GM13976 (cell line): ENCODE results near the gene CMKLR1.

Experiments
- DNase-seq: peaks from one replicate; pipeline ENCODE4 v3.0.0; 2012; ENCODE audit warnings: low spot score
- in situ Hi-C: fragments of 300-500 bp; cut with MboI; formaldehyde crosslinking; loops from one replicate; pipeline ENCODE4 v1.12.0; 2022; ENCODE audit warnings: low sequenced_read_pairs, mixed read lengths, inconsistent platforms; ENCODE audit not compliant: unreplicated experiment
- TF ChIP-seq, protein P1 (sequence below): IDR thresholded peaks from 2 replicates; pipeline ENCODE4 v1.5.1; 2012; ENCODE audit warnings: borderline replicate concordance, mild to moderate bottlenecking; ENCODE audit not compliant: insufficient read depth; ENCODE audit errors: extremely low read depth, missing control alignments, control extremely low read depth

The CMKLR1 gene

DNA sequence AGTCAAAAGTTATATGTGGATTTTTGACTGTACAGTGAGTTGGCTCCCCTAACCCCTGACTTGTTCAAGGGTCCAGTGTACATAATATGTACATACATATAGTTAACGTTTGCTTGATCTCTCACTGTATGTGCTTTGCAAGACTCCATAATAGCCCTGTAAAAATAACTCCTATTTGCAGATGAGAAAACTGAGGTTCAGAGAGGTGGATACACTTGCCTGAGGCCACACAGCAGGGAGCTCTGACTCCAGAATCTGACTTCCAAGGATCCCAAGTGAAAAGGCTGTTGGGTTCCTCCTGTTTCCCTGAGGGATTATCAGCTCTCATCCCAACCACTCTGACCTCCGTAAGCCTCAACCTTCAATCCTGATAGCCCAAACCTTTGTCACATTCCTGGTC lies 41.7 kb downstream of the CMKLR1 start:
- TF ChIP-seq, protein P1, sequence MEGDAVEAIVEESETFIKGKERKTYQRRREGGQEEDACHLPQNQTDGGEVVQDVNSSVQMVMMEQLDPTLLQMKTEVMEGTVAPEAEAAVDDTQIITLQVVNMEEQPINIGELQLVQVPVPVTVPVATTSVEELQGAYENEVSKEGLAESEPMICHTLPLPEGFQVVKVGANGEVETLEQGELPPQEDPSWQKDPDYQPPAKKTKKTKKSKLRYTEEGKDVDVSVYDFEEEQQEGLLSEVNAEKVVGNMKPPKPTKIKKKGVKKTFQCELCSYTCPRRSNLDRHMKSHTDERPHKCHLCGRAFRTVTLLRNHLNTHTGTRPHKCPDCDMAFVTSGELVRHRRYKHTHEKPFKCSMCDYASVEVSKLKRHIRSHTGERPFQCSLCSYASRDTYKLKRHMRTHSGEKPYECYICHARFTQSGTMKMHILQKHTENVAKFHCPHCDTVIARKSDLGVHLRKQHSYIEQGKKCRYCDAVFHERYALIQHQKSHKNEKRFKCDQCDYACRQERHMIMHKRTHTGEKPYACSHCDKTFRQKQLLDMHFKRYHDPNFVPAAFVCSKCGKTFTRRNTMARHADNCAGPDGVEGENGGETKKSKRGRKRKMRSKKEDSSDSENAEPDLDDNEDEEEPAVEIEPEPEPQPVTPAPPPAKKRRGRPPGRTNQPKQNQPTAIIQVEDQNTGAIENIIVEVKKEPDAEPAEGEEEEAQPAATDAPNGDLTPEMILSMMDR: no peak
- DNase-seq: no peak

DNA sequence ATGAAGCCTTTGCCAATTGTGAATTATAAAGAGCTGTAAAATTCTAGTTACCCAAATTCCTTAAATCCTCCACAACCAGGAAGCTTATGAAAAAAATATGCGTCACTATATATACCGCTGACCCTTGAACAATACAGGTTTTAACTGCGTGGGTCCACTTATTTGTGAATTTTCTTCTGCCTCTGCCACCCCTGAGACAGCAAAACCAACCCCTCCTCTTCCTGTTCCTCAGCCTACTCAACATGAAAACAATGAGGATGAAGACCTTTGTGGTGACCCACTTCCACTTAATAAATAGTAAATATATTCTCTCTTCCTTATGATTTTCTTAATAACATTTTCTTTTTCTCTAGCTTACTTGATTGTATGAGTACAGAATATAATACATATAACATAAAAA lies 42.2 kb downstream of the CMKLR1 start:
- TF ChIP-seq, protein P1: no peak
- in situ Hi-C loops: no loop called here
- DNase-seq: no peak

More for the DNA sequence above, 41.7 kb downstream of the CMKLR1 start:
- in situ Hi-C loops: no loop called here

DNA sequence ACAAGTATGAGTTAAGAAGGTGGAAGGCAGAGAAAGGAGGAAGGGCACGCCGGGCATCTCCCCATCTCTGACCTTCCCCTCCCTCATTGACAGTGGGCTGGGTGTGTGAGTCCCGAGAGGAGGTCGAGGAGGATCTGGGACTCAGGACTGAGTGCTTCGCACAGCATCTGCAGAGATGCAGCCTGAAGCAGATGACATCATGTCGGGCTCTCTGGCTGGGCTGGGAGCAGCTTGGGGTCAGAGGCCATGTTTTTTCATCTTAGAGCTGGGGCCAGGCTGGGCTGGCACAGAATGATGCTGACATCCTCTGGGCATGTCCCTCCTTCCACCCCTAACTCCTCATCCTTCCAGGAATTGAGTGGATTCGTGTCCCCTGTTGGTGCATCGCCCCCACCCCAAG lies 43.5 kb downstream of the CMKLR1 start:
- in situ Hi-C loops: no loop called here
- TF ChIP-seq, protein P1: no peak
- DNase-seq: no peak

DNA sequence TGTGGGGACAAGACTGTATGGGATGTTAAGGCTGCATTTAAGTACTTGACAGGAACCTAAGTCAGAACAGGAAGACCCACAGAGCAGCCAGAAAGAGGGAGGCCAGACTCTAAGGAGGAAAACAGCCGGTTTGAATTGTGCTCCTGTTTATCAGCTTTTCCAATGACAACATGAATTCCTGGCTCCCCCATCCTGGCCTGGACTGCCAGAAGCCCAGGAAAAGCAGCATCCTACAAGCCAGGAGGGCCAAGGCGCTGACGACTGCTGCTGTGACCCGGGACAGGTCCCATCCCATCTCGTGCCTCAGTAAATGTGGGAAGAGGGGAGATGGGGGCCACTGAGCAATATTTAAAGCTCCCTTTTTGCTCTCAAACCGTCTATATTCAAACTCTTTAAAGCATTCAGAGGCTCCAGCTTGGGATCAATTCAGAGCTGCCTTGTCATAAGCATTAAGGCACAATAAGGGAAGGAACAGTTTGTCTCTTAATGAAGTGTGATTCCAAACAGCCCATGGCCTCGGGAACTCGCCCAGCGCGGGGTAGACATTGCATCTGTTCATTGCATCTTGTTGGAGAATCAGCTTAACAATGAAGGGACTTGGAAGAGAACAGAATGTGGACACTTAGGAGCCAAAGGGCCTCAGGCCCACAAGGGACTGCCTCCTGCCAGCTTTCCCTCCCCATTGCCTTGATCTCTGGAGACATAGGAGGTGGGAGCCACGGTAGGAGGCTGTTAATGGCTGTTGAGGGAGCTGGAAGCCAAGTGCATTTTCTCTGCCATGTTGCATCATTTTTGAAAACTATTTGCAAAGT lies 49.6 kb downstream of the CMKLR1 start:
- no peak for DNase-seq
- in situ Hi-C loops: no loop called here
- TF ChIP-seq, protein P1: no peak

DNA sequence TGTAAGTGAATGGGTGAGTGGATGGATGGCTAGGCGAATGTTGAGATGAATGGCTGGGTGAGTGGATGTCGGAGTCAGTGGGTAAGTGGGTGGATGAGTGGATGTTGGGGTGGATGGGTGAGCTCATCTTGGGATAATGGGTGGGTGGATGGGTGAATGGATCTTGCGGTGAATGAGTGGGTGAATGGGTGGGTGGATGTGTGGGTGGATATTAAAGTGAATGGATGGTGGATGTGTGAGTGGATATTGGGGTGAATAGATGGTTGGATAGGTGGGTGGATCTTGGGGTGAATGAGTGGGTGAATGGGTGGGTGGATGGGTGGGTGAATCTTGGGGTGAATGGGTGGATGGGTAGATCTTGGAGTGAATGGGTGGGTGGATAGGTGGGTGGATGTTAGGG lies 51.9 kb downstream of the CMKLR1 start:
- TF ChIP-seq, protein P1: no peak
- in situ Hi-C loops: no loop called here
- no peak for DNase-seq

DNA sequence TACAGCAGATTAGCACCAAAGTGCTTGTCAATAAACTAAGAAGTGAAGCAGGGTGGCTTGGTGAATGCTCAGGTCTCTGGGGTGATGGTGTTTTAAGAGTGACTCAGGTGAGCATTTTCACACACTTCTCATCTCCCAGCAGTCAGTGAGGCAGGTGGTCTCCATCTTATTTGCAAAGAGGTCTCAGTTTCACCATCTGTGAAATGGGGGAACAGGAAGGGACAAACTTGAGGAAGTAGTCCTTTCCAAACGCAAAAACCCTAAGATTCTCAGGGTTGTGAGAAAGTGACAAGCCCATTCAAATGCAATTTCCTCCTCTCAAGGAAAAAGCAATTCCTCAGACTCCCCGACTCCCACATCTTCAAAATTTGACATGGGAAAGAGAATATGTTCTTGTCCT lies 54.1 kb downstream of the CMKLR1 start:
- no peak for DNase-seq
- in situ Hi-C loops: no loop called here
- TF ChIP-seq, protein P1: no peak
